Heart right ventricle (tissue), 16 donors: ENCODE measurements around the gene CPNE4. TPM values are rescaled to one million over a fixed set of nuclear protein-coding genes. Genes with fewer than 3 reads are reported as not detected.

Experiments
- ATAC-seq, 8 donors: fragments of 200-7000 bp; cut with Tn5 transposase; one replicate each; pipeline ENCODE4 v1.9.1; 2020; ENCODE audit warnings: mild to moderate bottlenecking in 8 of 8, moderate library complexity in 8 of 8, moderate number of reproducible peaks in 1 of 8
- DNase-seq, 2 donors: peaks; one replicate each; pipeline ENCODE4 v3.0.0-alpha.2; 2020
- H3K27ac ChIP-seq, 10 donors: fragments of 200-600 bp; sonication (generic) in 2 of 10; one replicate each; pipeline versions ENCODE4 v1.5.0 to v1.8.0; 2020 to 2022; ENCODE audit warnings: mild to moderate bottlenecking in 3 of 10
- H3K27me3 ChIP-seq, 7 donors: fragments of 200-600 bp; one replicate each; pipeline ENCODE4 v1.8.0; 2021 to 2022; ENCODE audit warnings: mild to moderate bottlenecking in 2 of 7
- H3K36me3 ChIP-seq, 9 donors: fragments of 200-600 bp; sonication (generic) in 1 of 9; one replicate each; pipeline versions ENCODE4 v1.5.0 to v1.8.0; 2020 to 2022; ENCODE audit warnings: mild to moderate bottlenecking in 2 of 9
- H3K4me1 ChIP-seq, 9 donors: fragments of 200-600 bp; sonication (generic) in 1 of 9; one replicate each; pipeline versions ENCODE4 v1.5.0 to v1.8.0; 2020 to 2022; ENCODE audit warnings: mild to moderate bottlenecking in 4 of 9
- H3K4me3 ChIP-seq, 10 donors: fragments of 200-600 bp; sonication (generic) in 2 of 10; one replicate each; pipeline versions ENCODE4 v1.5.0 to v1.8.0; 2020 to 2022; ENCODE audit warnings: mild to moderate bottlenecking in 7 of 10, moderate library complexity in 2 of 10
- H3K9me3 ChIP-seq, 11 donors: fragments of 200-600 bp in 10 of 11; sonication (generic) in 2 of 11; one replicate each; pipeline versions ENCODE4 v1.5.0 to v1.8.0; 2013 to 2022; ENCODE audit warnings: mild to moderate bottlenecking in 2 of 11, control low read depth in 1 of 11, moderate library complexity in 1 of 11
- CTCF ChIP-seq, 9 donors: fragments of 200-600 bp; sonication (generic) in 2 of 9; IDR thresholded peaks; one replicate each; pipeline versions ENCODE4 v1.5.0 to v1.8.0; 2021 to 2022; ENCODE audit warnings: antibody characterized with exemption in 9 of 9, mild to moderate bottlenecking in 5 of 9, moderate library complexity in 1 of 9
- WGBS, 2 donors: extraction: QIAGEN DNeasy Blood & Tissue Kit; methylation state at CpG; one replicate each; pipeline ENCODE4 v1.1.7; 2013; ENCODE audit warnings: inconsistent platforms in 1 of 2; 5-methylcytosine and 5-hydroxymethylcytosine counted together
- intact Hi-C, 10 donors: fragments of 100-400 bp; cut with DNase I; formaldehyde crosslinking; loops; one replicate each; pipeline versions ENCODE4 v1.11.1 to v1.14.2; 2022
- polyA plus RNA-seq, 2 donors: library from polyadenylated mRNA; stranded (reverse); fragments of 200-250 nt; gene quantifications; one replicate each; pipeline ENCODE4 v1.2.3, GENCODE V29; 2013
- total RNA-seq, 10 donors: library from RNA; stranded (reverse); fragmentation: NEBNext Ultra II Directional in 3 of 10; extraction: Animal tissue kit (Norgen Biotek cat#: 25700) in 3 of 10; gene quantifications; one replicate each; pipeline versions ENCODE4 v1.2.1 to v1.2.4, GENCODE V29; 2021 to 2023
- donor health status: Arrhythmogenic right ventricular cardiomyopathy.
- donor health status: ischemic (EF 13 %, LVEDD 7.1; RV severe dilation, severe dysfunction).
- donor health status: healthy with polysubstance abuse.
- donor health status: DM: no; HTN: yes; CAD: no.
- donor health status: DM: no; HTN: no; CAD: no.
- donor health status: ischemic (EF 25% LVEDD 6.9; RV normal size, moderate dysfunction).
- donor health status: ischemic (EF 25% LVEDD 5.7; RV mildly dilated, moderate dysfunction).
- donor health status: healthy.
- donor health status: DM: yes; HTN: yes; CAD: no.
- donor health status: Ischemic cardiomyopathy.
- donor health status: ischemic (EF 35%, LVEDD 5.7; RV mildly dilated, moderate dysfunction).
- donor health status: nonischemic (EF 11% LVEDD 7.7; RV severe dilation, severe dysfunction).
- donor health status: DM: yes; HTN: yes; CAD: no.
- donor health status: PGD.
- donor health status: ischemic (EF 29% LVEDD 5.4; RV normal size, mild dysfunction).
- donor health status: nonischemic (EF 23%, LVEDD 6.1; RV moderate dilation, normal function).

CPNE4 gene
- total and polyA plus RNA-seq, 12 donors, result 1.5 to 116 (median 24.8) TPM

DNA sequence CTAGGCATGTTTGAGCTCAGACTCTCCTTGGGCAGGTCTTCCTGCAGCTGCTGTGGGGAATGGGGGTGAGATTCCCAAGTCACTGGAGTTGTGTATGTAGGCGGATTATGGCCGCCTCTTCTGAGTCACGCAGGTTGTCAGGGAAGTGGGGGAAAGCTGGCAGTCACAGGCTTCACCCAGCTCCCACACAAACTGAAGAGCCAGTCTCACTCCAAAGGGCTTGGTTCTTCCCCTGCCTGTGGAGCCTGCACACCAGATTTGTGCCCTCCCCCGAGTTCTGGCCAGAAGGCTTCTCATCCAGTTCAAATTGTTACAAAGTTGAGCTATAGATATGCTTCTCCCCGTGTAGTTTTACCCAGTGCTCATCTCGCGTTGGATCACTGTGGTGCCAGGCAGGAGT lies 53.5 kb downstream of the CPNE4 start:
- Histone ChIP-seq H3K4me3 (no peak overlapping the region), H3K27me3 (no peaks in the 10 kb centered on the region), H3K36me3 (no peaks in the 10 kb centered on the region), H3K4me1 (peaks cover 0 to 7% (median 0%) of the 10 kb centered on the region in 9 donors), H3K9me3 (peaks cover 0 to 24% (median 4%) of the 10 kb centered on the region in 11 donors), H3K27ac (no peak overlapping the region)
- intact Hi-C loops, result no loop called here
- no peak for TF ChIP-seq CTCF (IDR thresholded peaks at IDR 0.05)
- WGBS, 2 donors, result 93 to 95% methylated on average over 7 of the region's 7 CpGs
- ATAC-seq (no peak), DNase-seq (no peak)

- ATAC-seq, result peak in 1 of 8 donors; percentile 56
- peaks cover 0 to 24% (median 0%) of the 10 kb centered on the region in 9 donors for H3K4me1 ChIP-seq
- 28 to 30% methylated on average over 2 of the region's 2 CpGs for WGBS, 2 donors
Measured at GRCh38 chr3:131976448-131976847, 58.4 kb downstream of the CPNE4 start.

DNA sequence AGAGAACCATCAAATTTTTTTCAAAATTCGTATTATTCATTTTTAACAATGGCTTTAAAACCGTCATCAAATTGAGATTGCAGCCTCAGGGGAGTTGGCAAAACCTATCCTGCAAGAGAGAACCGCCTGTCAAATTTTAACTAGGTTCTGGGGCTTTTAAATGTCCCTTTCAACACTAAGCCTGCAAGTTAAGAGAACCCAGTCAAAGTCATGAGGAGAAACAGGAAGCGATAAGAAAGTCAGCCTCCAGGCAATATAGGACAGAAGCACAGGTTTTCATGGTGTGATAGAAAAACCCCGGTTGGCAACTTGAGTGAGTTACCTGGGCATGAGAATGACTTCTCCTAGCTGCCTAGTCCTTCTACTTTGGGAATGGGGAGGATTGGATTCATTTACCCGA lies 59.8 kb downstream of the CPNE4 start:
- DNase-seq (no peak), ATAC-seq (no peak)
- no peaks in the 10 kb centered on the region for H3K36me3 ChIP-seq
- intact Hi-C loops, result no loop called here
- WGBS, 2 donors, result 57 to 60% methylated on average over 6 of the region's 6 CpGs
- no peaks in the 10 kb centered on the region for H3K27me3 ChIP-seq
- no peak overlapping the region for H3K27ac ChIP-seq
- H3K4me3 ChIP-seq, result no peak overlapping the region
- peaks cover 0 to 24% (median 0%) of the 10 kb centered on the region in 9 donors for H3K4me1 ChIP-seq
- peaks cover 0 to 19% (median 4%) of the 10 kb centered on the region in 11 donors for H3K9me3 ChIP-seq
- TF ChIP-seq CTCF (IDR thresholded peaks at IDR 0.05), result no peak

More at GRCh38 chr3:131976448-131976847, 58.4 kb downstream of the CPNE4 start:
- no peak overlapping the region for H3K4me3 ChIP-seq
- TF ChIP-seq CTCF (IDR thresholded peaks at IDR 0.05), result no peak
- H3K36me3 ChIP-seq, result no peaks in the 10 kb centered on the region
- intact Hi-C loops, result no loop called here
- no peaks in the 10 kb centered on the region for H3K27me3 ChIP-seq
- no peak for DNase-seq
- no peak overlapping the region for H3K27ac ChIP-seq
- H3K9me3 ChIP-seq, result peaks cover 0 to 24% (median 4%) of the 10 kb centered on the region in 11 donors

DNA sequence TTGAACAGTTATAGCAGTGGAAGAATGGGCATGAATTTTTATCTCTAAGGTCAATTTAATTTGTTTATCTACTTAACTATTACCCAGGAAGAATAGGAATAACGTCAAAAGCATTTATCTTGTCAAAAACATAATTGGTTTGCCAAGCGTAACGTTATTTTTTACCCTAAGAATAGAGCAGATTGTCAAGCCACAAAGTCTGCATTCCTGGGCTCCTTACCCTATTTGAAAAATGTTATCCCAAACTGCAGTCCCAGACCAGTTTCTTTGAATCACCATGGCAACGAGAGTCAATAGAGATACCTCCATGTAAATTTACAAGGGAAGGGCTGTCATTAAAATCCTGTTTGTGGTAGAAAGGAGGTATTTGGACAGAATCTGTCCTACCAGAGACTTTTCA lies 61.1 kb downstream of the CPNE4 start:
- H3K4me3 ChIP-seq, result no peak overlapping the region
- peaks cover 0 to 24% (median 0%) of the 10 kb centered on the region in 9 donors for H3K4me1 ChIP-seq
- ATAC-seq (no peak), DNase-seq (no peak)
- WGBS, 2 donors, result 51 to 63% methylated on average over 4 of the region's 4 CpGs
- no peak overlapping the region for H3K27ac ChIP-seq
- TF ChIP-seq CTCF (IDR thresholded peaks at IDR 0.05), result no peak
- intact Hi-C loops, result no loop called here
- no peaks in the 10 kb centered on the region for H3K36me3 ChIP-seq
- H3K9me3 ChIP-seq, result peaks cover 0 to 5% (median 0%) of the 10 kb centered on the region in 11 donors
- no peaks in the 10 kb centered on the region for H3K27me3 ChIP-seq
